ENCODE data around the gene MPV17. TPM values are rescaled to one million over a fixed set of nuclear protein-coding genes. Genes with fewer than 3 reads are reported as not detected.
"Not testable (repeated sequence)": the region's sequence is repeated elsewhere in the genome, so short reads cannot be mapped to it uniquely, and the experiment has no call there.

The MPV17 gene
- polyA plus RNA-seq, 2 of the 4 experiments (the other 2 are of a cell fraction), result 67.7 to 130 TPM

DNA sequence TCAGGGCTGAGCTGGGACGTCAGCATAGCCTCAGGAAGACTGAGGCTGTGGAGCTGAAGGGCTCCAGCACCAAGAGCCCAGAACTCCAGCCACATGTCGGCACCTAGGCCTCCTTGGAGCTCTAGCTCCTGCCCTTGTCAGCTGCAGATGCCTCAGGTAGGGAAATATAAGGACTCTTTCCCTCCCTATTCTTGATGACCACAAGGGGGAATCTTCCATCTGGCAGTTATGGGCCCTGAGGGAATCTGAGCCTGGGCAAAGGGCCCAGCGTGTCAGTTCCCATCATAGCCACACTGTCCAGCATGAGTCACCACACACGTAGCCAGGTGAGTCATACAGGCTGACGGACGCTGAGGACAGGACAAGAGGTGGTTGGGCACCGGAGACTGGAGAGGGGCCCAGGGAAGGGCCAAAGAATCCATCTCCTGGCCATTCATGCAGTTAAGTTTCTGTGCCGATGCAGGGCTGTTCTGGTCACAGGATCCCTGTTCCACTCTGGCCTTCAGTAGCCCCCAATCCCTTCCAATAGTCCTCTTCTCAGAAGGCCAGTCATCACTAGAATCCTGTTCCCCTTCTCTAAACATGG lies 1.8 kb downstream of the MPV17 start (continued):
- no peak for TF ChIP-seq EHMT2 (IDR thresholded peaks at IDR 0.05; ENCODE audit: low read depth)
- TF ChIP-seq TFCP2L1 (CRISPR knock-in tag; IDR thresholded peaks at IDR 0.05), result no peak
- TF ChIP-seq BHLHE40 (IDR thresholded peaks at IDR 0.05; ENCODE audit: low read depth, low read length), result no peak
- 0 out of 2 replicates have a peak, but pooled peaks have one; percentile 46 for TF ChIP-seq PBX3 (IDR thresholded peaks at IDR 0.05)
- TF ChIP-seq MAFK (IDR thresholded peaks at IDR 0.05; ENCODE audit: partially characterized antibody), result no peak

- ChIA-PET POLR2A (interaction anchor here (0.7 kb wide), 2 partner anchors 26 to 94 kb away, joined by 4 read pairs; no protein-coding TSS in a partner anchor), CTCF (interaction anchor here (0.9 to 12.8 kb wide), 14 partner anchors 9 to 296 kb away, joined by 3 to 171 read pairs (median 6); partner anchors contain the start of genes EIF2B4, SNX17 and ZNF513)
- 88% methylated on average over 15 of the region's 15 CpGs for WGBS (ENCODE audit: missing lambda C conversion rate)
- H3K9me3 ChIP-seq; DNase-seq (ENCODE audit: low read depth in 1 of 2, low spot score in 1 of 2); ATAC-seq; H3K4me2 ChIP-seq; H3K4me3 ChIP-seq; H3K27ac ChIP-seq; FAIRE-seq: not testable (repeated sequence)
- peaks cover 31% of the 10 kb centered on the region for H3K4me1 ChIP-seq
Observed at GRCh38 chr2:27319839-27320238, 3.1 kb downstream of the MPV17 start.

DNA sequence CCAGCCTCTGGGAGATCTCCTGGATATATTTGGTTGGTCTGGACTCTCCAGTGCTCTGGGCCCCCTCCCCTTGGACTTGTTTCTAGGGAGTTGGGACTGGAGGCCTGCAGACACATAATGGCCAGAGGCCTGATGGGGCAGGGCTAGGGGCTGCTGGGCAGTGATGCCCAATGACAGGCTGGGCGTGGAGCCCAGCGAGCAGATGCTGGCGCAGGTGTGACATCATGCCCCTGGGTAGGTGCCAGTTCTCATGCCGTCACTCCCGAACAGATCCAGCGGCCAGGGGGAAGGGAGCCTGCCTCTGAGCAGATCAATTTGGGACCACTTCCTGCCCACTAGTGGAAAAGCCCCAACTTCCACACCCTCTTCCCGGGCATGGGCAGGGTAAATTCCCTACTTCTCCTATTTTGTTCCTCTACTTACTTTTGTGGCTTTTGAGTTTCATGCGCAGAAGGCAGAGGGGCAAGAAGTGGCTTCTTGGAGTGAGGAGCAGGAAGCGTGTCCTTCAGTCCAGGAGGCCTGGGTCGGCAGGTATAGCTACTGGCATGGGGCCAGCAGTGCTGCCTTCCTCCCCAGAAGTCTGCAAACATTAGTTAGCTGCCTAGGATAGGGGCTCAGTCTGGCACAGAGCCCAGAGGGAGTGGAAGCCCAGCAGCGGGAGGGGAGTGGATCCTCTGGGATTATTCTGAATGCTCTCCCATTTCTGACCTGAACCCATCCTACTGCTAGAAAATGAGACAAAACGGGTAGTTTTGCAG lies 6.1 kb downstream of the MPV17 start:
- no peak for ATAC-seq

More for the DNA sequence above, 6.1 kb downstream of the MPV17 start:
- CTCF ChIA-PET, result interaction anchor here (0.7 to 12.8 kb wide), 7 partner anchors 8 to 218 kb away, joined by 3 to 171 read pairs (median 17); partner anchors contain the start of genes EIF2B4 and ZNF513
- no peak for DNase-seq (ENCODE audit: low read depth in 1 of 2, low spot score in 1 of 2)
- POLR2A ChIA-PET, result no interaction called here
- Histone ChIP-seq H3K27ac (no peak overlapping the region), H3K4me1 (peaks cover 19% of the 10 kb centered on the region), H3K4me2 (no peak overlapping the region), H3K4me3 (no peak overlapping the region), H3K9me3 (no peaks in the 10 kb centered on the region)
- TF ChIP-seq POLR2AphosphoS2 (conservative IDR thresholded peaks at IDR 0.05; ENCODE audit: low read length) (no peak), HOXB13 (CRISPR knock-in tag; IDR thresholded peaks at IDR 0.05; ENCODE audit: low read depth) (no peak), RCOR1 (IDR thresholded peaks at IDR 0.05; ENCODE audit: low read depth, low read length) (no peak), CTCF (IDR thresholded peaks at IDR 0.05) (no peak), HDAC2 (IDR thresholded peaks at IDR 0.05) (no peak), EHF (CRISPR knock-in tag; IDR thresholded peaks at IDR 0.05) (no peak), CHD2 (IDR thresholded peaks at IDR 0.05; ENCODE audit: low read length, partially characterized antibody) (no peak), HOXB5 (CRISPR knock-in tag; IDR thresholded peaks at IDR 0.05) (no peak), BHLHE40 (IDR thresholded peaks at IDR 0.05; ENCODE audit: low read depth, low read length) (no peak), MAFK (IDR thresholded peaks at IDR 0.05; ENCODE audit: partially characterized antibody) (no peak), ZSCAN20 (CRISPR knock-in tag; IDR thresholded peaks at IDR 0.05) (no peak)
- TF ChIP-seq, protein P1, sequence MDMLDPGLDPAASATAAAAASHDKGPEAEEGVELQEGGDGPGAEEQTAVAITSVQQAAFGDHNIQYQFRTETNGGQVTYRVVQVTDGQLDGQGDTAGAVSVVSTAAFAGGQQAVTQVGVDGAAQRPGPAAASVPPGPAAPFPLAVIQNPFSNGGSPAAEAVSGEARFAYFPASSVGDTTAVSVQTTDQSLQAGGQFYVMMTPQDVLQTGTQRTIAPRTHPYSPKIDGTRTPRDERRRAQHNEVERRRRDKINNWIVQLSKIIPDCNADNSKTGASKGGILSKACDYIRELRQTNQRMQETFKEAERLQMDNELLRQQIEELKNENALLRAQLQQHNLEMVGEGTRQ (IDR thresholded peaks at IDR 0.05), result no peak
- TF ChIP-seq, protein P2, sequence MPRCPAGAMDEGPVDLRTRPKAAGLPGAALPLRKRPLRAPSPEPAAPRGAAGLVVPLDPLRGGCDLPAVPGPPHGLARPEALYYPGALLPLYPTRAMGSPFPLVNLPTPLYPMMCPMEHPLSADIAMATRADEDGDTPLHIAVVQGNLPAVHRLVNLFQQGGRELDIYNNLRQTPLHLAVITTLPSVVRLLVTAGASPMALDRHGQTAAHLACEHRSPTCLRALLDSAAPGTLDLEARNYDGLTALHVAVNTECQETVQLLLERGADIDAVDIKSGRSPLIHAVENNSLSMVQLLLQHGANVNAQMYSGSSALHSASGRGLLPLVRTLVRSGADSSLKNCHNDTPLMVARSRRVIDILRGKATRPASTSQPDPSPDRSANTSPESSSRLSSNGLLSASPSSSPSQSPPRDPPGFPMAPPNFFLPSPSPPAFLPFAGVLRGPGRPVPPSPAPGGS (IDR thresholded peaks at IDR 0.05), result no peak
- TF ChIP-seq, protein P3, sequence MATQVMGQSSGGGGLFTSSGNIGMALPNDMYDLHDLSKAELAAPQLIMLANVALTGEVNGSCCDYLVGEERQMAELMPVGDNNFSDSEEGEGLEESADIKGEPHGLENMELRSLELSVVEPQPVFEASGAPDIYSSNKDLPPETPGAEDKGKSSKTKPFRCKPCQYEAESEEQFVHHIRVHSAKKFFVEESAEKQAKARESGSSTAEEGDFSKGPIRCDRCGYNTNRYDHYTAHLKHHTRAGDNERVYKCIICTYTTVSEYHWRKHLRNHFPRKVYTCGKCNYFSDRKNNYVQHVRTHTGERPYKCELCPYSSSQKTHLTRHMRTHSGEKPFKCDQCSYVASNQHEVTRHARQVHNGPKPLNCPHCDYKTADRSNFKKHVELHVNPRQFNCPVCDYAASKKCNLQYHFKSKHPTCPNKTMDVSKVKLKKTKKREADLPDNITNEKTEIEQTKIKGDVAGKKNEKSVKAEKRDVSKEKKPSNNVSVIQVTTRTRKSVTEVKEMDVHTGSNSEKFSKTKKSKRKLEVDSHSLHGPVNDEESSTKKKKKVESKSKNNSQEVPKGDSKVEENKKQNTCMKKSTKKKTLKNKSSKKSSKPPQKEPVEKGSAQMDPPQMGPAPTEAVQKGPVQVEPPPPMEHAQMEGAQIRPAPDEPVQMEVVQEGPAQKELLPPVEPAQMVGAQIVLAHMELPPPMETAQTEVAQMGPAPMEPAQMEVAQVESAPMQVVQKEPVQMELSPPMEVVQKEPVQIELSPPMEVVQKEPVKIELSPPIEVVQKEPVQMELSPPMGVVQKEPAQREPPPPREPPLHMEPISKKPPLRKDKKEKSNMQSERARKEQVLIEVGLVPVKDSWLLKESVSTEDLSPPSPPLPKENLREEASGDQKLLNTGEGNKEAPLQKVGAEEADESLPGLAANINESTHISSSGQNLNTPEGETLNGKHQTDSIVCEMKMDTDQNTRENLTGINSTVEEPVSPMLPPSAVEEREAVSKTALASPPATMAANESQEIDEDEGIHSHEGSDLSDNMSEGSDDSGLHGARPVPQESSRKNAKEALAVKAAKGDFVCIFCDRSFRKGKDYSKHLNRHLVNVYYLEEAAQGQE (IDR thresholded peaks at IDR 0.05), result no peak
- 84% methylated on average over 12 of the region's 12 CpGs for WGBS (ENCODE audit: missing lambda C conversion rate)
- no peak for FAIRE-seq
